ENCODE results near the gene LRFN4.

Gene LRFN4

DNA sequence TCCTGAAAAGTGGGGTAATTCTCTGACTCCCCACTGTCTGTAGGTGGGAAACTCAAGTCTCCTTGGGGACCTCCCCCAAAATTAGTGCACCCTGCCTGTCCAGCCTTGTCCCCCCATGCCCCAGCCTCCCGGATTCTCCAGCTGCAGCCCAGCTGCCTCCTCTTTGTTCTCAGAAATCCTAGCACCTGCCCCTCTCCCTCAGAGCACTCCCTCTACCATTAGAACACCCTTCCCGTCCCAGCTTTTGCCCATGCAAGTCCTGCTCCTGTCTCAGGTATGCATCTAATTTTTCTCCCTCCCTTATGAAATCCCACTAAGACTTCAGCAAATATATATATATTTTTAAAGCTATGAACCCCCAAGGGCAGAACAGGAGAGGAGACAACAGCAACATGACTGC lies 37.3 kb downstream of the LRFN4 start:
- no peak for DNase-seq

DNA sequence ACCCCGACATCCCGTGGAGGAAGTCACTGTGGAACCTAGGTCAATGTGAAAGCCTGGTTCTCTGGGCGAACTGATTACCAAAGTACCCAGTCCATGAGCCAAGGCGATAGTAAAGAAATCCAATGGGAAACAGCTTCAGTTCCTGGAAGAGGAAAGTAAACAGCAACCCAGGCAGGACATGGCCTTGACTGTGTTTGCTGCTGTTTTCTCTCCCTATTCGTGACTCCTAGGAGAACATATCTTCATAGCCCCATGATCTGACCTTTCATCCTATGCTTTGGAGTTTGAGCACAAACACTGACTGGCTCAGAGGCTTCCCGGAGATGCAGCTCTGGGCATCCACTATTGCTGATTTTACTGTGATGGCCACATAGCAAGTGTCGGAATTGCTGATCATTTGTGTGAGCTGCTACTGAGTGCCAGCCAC lies 45.1 kb downstream of the LRFN4 start:
- DNase-seq = no peak

DNA sequence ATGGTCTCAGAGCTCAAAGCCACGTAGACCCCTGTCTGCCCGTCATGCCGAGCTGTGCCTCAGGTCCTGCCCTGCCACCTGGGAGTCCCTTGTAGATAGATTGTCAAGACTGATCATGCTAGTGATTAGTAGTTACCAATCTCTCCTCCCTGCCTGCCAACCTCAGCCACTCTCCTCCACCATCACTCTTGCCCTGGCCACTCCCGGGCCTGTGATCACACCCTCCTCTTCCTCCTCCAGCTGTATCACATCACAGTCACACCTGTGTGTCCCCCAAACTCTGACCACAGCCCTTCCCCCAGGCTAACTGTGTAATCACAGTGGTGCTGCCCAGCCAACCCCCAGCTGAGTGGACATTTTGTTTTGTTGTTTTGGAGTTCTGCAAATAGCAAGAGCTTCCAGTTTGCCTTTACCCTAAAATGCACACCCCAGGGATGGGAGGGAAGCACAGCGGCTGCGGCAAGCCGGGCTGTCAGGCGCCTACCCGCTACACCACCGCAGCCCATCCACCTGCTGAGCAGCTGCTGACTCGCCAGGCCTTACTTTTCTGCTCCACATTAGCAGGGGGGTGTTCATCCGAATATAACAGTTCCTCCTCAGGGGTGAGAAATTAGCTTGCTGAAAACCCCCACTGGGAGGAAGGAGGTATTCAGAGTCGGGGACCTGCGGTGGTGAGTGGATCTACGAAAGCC lies 45.8 kb downstream of the LRFN4 start:
- DNase-seq = no peak

DNA sequence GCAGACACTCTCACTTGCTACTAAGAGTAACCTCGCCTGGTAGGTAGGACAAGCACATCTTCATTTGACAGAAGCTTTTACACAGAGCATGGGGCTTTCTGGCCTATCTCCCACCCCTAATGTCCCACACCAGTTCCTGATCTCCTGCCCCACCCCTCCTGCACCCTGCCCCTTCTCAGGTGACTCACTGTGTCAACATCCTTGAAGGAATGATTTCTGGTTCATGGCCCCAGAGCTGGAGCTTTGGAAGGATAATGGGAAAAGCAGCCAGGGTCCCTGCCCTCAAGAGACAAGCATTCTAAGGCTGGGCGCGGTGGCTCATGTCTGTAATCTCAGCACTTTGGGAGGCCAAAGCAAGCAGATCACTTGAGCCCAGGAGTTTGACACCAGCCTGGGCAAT lies 47.2 kb downstream of the LRFN4 start:
- DNase-seq = no peak

DNA sequence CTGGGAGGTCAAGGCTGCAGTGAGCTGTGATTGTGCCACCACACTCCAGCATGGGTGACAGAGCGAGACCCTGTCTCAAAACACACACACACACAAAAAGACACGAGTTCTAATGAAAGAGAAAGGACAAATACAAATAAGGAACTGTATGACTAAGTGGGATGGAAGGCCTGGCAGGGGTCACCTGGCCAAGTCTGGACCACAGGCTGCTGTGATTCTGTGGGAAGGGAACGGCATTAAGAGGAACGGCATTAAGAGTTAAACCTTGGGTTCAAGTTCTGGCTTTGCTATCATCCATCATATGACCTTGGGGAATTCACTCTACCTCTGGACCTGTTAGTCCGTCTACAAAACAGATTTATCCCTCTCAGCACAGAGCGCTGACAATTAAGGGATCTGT lies 47.7 kb downstream of the LRFN4 start:
- no peak for DNase-seq

- DNase-seq = no peak
These were observed 48.2 kb downstream of the LRFN4 start for GRCh38 chr11:66904981-66905521.

DNA sequence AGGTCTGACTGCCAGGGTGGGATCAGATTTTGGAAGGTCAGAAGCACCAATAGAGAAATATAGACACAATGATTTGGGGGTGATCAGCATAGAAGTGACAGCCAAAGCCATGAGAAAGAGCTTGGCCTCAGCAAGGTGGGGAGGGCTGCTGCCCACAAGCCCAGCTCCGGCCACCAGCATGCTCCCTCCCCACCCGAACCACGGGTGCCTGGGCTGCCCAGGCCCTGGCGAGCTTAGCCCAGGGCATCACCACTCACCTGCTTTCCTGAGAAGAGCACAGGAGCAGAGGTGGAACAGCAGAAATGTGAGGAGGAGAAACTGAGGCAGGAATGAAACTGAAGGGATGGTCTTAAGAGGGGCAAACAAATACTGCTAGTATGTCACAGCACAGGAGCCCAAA lies 48.8 kb downstream of the LRFN4 start:
- no peak for DNase-seq

DNA sequence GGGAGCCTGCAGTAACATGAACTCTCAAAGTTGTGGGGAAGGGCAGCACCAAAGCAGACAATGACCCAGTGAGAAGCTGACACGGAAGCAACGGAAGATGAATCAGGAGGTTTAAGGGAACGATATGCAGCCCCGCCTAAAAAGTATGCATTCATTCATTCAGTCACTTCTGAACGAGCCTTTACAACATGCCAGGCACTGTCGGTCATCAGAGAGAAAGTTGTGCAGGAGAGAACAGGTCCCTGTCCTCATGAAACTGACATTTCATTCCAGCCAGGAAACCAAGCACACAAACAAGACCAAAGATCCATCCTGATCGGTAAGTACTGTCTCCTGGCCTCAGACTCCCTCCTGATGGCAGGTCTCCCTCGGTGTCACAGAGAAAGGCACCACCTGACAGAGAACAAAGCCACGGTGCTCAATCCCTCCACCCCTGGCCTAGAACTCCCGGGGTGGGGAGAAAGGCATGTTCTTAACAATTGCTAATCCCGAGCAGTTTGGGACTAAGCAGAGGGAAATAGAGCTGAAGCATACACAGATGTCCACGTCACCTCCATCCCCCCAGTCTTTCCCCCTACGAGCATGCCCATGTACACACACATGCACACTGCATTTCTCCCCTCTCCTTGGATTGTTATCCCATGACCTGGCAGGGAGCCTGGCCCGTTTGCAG lies 49.3 kb downstream of the LRFN4 start:
- DNase-seq = no peak

- no peak for DNase-seq
These were observed 51.1 kb downstream of the LRFN4 start for GRCh38 chr11:66907751-66908630.

- DNase-seq = no peak
These were observed 52.3 kb downstream of the LRFN4 start for GRCh38 chr11:66909181-66909580.

- DNase-seq = no peak
These were observed 53.2 kb downstream of the LRFN4 start for GRCh38 chr11:66910016-66910415.
